NCI-H2227 (cell line): ENCODE data around the gene P2RX1.
A peak's percentile ranks its signal among the peaks of the same experiment; 100 is the strongest.

Source experiments
- DNase-seq: peaks from one replicate; lab custom pipeline; 2025; ENCODE audit not compliant: unreplicated experiment; lab: John Stamatoyannopoulos, UW

Gene P2RX1

DNA sequence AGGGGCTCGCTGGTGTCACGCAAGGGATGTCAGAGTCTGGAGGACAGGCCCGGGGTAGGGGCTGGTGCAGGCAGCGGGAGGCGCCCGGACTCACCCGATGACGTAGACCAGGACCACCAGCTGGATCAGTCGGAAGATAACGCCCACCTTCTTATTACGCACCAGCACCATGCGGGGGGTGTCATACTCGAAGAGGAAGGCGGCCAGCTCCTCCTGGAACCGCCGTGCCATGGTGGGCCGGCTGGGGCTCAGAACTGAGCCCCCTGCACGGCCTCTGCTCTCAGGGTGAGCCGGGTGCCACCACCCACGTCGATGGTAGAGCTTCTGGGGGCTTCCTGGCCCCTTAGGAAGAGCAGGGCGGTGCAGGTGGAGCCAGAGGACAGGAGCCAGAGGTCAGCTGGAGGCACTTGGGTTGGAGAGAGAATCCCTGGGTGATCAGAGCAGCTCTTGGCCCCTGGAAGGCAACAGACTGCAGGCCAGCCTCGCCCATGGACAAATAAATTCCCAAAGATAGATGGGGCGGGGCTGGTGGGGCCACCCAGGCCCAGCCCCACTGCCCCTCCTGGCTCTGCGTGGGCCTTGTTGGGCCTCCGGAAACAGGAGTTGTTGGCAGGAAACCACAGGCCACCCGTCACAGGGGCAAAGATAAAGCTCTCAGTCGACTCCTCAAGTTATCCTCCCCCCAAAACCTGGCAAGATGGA lies at the start of gene P2RX1:
Gene P2RX1 (minus strand): TSS at position 471 of the 702 bp plus-strand sequence. CDS start 240 bp downstream, at position 231.
- no peak for DNase-seq

DNA sequence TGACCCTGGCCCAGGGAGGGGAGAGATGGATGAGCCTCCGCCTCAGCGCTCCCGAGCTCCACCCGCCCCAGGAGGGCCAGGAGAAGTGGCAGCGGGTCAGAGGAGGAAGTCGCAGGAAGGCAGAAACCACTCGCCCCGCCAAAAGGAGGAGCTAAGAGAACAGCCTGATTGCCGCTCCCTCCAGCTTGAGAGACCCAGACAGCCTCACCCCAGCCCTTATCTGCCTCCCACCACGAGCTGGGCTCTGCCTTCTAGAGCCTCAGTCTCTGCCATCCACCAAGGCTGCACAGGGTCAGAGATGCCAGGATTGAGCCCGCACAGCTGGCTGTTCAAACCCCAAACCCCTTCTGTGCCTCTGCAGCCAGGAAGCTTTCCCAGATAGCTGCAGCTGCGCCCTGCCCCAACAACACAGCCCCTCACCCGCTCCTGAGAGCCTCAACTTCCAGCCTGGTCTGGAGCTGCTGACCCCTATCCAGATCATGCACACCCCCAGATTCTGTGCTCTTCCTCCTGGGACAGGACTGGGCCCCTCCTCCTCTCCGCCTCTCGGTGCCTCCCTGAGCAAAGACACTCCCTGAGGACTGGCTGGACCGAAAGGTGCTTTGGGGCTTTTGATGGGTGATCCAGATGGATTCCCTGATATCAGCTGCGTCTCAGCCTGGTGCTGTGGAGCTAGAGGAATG lies 49.0 kb upstream of the P2RX1 start:
- DNase-seq: peak; percentile 36

DNA sequence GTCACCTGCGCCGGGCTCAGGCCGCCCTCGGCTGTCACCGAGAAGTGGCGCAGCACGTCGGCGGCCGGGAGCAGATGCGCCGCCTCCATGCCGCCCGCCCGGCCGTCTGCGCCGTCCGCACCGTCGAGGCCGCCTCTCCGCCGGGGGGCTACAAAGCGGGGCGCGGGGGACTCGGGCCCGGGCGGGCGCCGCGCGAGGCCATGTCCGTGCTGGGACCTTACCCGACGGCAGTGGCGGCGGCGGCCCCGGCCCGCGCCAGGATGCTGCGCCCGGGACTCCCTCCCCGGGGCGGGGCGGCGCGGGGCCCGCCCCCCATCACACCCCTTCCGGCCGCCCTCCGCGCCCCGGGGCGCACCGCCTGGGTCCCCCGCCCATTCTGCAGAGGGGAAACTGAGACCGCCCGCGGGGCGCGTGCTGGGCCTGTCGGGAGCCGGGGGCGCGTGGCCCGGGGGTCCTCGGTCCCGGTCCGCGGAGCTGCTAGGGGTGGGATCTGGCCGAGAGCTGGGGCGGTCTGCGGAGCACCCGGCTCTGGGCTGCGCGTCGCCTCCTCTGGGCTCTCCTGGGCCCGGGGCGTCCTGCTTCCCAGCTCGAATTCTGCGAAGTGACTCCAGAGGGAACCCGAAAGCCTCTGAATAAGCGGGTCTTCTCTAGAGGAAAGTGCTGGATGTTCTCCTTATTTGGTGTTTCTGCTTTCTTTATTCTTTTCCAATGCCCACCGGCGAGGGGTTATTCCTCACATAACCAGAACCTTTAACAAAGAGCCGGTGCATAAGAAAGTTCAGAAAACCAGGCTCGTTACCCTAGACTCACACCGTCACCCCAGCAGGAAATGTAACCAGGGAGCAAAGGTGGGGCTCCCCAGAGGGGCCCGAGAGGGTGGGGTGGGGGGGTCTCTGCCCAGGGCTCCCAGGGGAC lies 48.2 kb upstream of the P2RX1 start, which contains the start of gene ATP2A3:
Gene ATP2A3 (minus strand): TSS at position 235 of the 915 bp plus-strand sequence. CDS start 146 bp downstream, at position 89.
- no peak for DNase-seq

GRCh38 chr17:3963237-3964201 lies 47.3 kb upstream of the P2RX1 start:
- DNase-seq: no peak

- no peak for DNase-seq
Measured at GRCh38 chr17:3962965-3963236, 46.6 kb upstream of the P2RX1 start.

GRCh38 chr17:3962217-3962964 lies 46.1 kb upstream of the P2RX1 start:
- DNase-seq: no peak

GRCh38 chr17:3961564-3962047 lies 45.3 kb upstream of the P2RX1 start:
- DNase-seq: no peak

- no peak for DNase-seq
Measured at GRCh38 chr17:3960764-3961163, 44.5 kb upstream of the P2RX1 start.

- DNase-seq: no peak
Measured at GRCh38 chr17:3959921-3960601, 43.8 kb upstream of the P2RX1 start.

- DNase-seq: peak; percentile 7
Measured at GRCh38 chr17:3959295-3959899, 43.1 kb upstream of the P2RX1 start.

GRCh38 chr17:3957735-3958599 lies 41.7 kb upstream of the P2RX1 start:
- DNase-seq: no peak

DNA sequence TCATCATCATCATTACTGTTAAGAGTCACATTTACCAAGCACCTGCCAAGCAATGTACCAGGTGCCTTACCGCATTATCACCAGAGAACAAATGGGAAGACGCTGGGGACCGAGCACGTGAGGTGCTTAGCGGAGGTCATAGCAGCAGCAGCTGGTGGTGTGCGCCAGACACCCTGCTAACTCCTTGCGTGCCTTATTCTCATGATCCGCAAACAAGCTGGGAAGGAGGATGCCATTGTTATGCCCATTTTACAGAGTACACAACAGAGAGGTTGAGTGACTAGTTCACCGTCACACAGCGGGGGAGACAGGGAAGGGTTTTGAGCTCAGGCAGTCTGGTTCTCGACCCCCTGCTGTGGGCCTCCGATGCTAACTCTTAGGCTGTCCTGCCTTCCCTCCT lies 40.7 kb upstream of the P2RX1 start:
- DNase-seq: no peak

DNA sequence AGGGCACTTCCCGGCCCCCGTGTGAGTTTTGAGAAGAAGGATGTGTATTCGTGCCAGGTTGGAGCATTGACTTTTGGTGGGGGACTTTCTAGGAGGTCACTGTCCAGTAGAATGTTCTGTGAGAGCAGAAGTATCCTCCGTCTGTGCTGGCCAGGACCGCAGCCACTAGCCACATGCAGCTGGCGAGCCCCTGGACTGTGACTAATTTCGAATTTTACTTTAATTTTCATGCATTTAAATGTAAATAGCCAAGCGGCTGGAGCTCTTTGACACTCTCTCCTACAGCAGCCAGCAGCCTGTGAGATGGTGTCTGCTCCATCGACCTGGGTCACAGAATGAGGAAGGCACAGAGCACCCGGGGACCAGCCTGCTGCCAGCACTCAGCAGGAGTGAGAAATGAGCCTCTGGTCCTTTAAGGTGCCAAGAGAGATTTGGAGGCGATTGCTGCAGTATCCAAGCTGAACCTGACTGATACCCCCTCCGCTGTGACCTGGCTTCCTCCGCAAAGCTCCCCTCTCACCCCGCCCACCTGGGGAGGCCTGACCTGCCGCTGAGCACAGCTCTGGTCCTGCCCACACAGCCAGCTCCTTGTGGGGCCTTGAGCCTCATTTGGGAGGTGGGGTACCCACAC lies 40.2 kb upstream of the P2RX1 start:
- DNase-seq: no peak

DNA sequence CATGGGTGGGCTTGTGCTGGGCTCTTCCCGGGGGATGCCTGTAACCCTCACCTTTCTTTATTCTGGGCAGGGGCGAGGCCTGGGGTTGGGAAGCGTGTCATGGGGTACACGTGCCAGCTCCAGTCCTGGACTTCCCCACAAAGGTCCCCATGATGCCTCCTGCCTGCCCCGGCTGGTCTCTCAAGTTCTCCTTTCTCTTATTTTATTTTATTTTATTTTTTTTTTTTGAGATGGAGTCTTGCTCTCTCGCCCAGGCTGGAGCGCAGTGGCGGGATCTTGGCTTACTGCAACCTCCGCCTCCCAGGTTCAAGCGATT lies 39.4 kb upstream of the P2RX1 start:
- DNase-seq: no peak

DNA sequence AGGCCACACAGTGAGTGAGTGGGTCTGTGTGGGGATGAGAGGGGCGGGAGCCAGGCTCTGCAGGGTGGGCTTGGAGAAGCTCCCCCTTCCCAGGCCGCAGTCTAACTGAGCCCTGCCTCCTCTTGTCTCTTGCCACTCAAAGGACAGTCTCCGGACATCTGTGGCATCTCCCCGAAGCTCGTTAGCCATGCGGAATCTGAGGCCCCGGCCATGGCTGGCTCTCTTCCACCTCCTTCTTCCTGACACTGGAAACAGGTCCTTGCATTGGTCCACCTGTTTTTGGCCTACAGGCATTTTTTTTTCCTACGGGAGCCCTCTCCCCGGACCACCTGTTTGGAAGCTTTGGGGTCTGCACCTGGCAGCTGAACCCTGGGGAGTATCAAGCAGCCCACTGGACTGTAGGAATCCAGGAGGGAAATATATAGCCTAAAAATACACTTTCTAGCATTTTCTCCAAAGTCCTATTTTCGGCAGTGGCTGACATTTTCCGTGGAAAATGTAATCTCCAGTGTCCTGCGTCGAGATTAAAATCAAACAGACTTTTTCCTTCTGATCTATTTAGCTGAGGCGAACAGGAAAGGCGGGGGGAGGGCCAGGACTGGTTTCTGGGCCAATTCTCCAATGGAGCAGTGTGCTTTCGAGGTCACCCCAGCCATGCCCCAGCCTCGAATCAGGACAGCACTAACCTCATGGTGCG lies 38.9 kb upstream of the P2RX1 start:
- no peak for DNase-seq

DNA sequence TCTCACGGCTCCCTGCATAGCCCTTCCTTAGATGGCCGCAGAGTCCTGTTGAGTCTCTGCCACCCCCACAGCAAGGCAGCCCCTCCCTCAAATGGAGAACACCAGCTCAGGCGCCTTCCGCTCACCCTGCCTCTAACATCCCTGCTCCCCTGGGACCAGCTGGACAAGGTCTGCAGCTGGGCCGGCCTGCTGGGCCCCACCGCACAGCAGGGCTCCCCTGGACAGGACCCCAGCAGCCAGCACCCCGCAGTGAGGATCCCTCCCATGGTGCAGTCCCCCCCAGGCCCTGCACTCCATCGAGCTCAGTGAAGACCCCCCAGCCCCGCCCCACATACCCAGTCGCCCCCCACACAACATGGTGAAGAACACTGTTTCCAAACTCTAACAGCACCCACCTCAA lies 37.8 kb upstream of the P2RX1 start:
- no peak for DNase-seq

- DNase-seq: no peak
Measured at GRCh38 chr17:3953542-3953941, 37.3 kb upstream of the P2RX1 start.
